ENCODE measurements around the gene SORCS3.

DNA sequence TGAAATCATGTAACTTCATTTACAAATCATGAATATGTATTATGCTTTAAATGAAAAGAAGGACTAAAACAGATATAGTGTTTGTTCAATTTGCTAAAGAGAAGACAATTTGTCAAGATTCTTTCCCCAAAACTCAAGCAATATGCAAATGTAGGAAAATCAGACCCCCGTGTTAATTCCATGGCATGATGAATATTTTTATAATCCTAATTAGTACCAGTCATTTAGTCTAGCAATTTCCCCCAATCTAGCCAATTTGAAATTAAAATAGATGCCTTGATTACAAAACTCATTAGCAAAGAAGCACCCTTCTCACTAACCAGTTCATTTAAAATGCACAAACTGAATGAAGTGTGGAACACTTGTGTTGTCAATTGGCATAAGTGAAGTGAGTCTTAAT is 347.6 kb downstream of the SORCS3 start:
- TF ChIP-seq CTCF (optimal IDR thresholded peaks at IDR 0.05 in 1 of 3, IDR thresholded peaks at IDR 0.05 in 1 of 3, conservative IDR thresholded peaks at IDR 0.05 in 1 of 3; ENCODE audit: extremely low read depth in 1 of 3, insufficient read depth in 2 of 3, low read length in 3 of 3), result no peak
- TF ChIP-seq EZH2 (IDR thresholded peaks at IDR 0.05; ENCODE audit: low read length), result no peak
